ENCODE data around the gene LTA.

The LTA gene

GRCh38 chr6:31573239-31574105, 1.4 kb downstream of the LTA start:
- H3K36me3 Mint-ChIP-seq (ENCODE audit: low read depth): peaks cover 47% of the 10 kb centered on the region
- DNase-seq (no peak), ATAC-seq (no peak)
- peak overlapping the region; percentile 97 for H3K27ac Mint-ChIP-seq
- H3K4me1 Mint-ChIP-seq: peaks cover 87% of the 10 kb centered on the region
- H3K4me3 Mint-ChIP-seq: peak overlapping the region; percentile 99
- H3K27me3 Mint-ChIP-seq: no peaks in the 10 kb centered on the region
- H3K9me3 Mint-ChIP-seq: no peaks in the 10 kb centered on the region

- no peaks in the 10 kb centered on the region for H3K9me3 Mint-ChIP-seq
- peak overlapping the region; percentile 97 for H3K27ac Mint-ChIP-seq
- H3K4me3 Mint-ChIP-seq: peak overlapping the region; percentile 99
- peak; percentile 62 for DNase-seq
- H3K4me1 Mint-ChIP-seq: peaks cover 87% of the 10 kb centered on the region
- ATAC-seq: no peak
- H3K27me3 Mint-ChIP-seq: no peaks in the 10 kb centered on the region
- peaks cover 56% of the 10 kb centered on the region for H3K36me3 Mint-ChIP-seq (ENCODE audit: low read depth)
Measured at GRCh38 chr6:31574106-31575061, 2.3 kb downstream of the LTA start.

GRCh38 chr6:31575335-31575901, 3.3 kb downstream of the LTA start, which contains the start of gene TNF:
Gene TNF (plus strand): TSS chr6:31575565. CDS start chr6:31575742, 177 bp downstream.
- peak within 1 kb of the TSS; percentile 97 for H3K27ac Mint-ChIP-seq
- peak within 1 kb of the TSS; percentile 99 for H3K4me3 Mint-ChIP-seq
- H3K27me3 Mint-ChIP-seq: no peaks in the 10 kb centered on the region
- ATAC-seq (peak; percentile 13), DNase-seq (peak; percentile 84)
- H3K36me3 Mint-ChIP-seq (ENCODE audit: low read depth): peaks cover 57% of the 10 kb centered on the region
- H3K9me3 Mint-ChIP-seq: no peaks in the 10 kb centered on the region
- H3K4me1 Mint-ChIP-seq: peaks cover 87% of the 10 kb centered on the region

GRCh38 chr6:31575952-31576685, 4.0 kb downstream of the LTA start:
- H3K4me1 Mint-ChIP-seq: peaks cover 82% of the 10 kb centered on the region
- DNase-seq (no peak), ATAC-seq (no peak)
- peaks cover 61% of the 10 kb centered on the region for H3K36me3 Mint-ChIP-seq (ENCODE audit: low read depth)
- H3K4me3 Mint-ChIP-seq: peak overlapping the region; percentile 99
- H3K27ac Mint-ChIP-seq: peak overlapping the region; percentile 97
- H3K27me3 Mint-ChIP-seq: no peaks in the 10 kb centered on the region
- no peaks in the 10 kb centered on the region for H3K9me3 Mint-ChIP-seq

GRCh38 chr6:31576897-31577578, 4.9 kb downstream of the LTA start:
- DNase-seq (no peak), ATAC-seq (no peak)
- Mint-ChIP-seq H3K4me3 (peak overlapping the region; percentile 99), H3K36me3 (ENCODE audit: low read depth) (peaks cover 66% of the 10 kb centered on the region), H3K9me3 (no peaks in the 10 kb centered on the region), H3K27me3 (no peaks in the 10 kb centered on the region), H3K27ac (peak overlapping the region; percentile 97), H3K4me1 (peaks cover 78% of the 10 kb centered on the region)

- Mint-ChIP-seq H3K9me3 (no peaks in the 10 kb centered on the region), H3K36me3 (ENCODE audit: low read depth) (peaks cover 64% of the 10 kb centered on the region), H3K4me3 (peak overlapping the region; percentile 99), H3K27me3 (no peaks in the 10 kb centered on the region), H3K4me1 (peaks cover 80% of the 10 kb centered on the region), H3K27ac (peak overlapping the region; percentile 97)
- ATAC-seq (no peak), DNase-seq (no peak)
Measured at GRCh38 chr6:31577579-31577966, 5.5 kb downstream of the LTA start.

GRCh38 chr6:31578184-31579118, 6.4 kb downstream of the LTA start:
- ATAC-seq (no peak), DNase-seq (no peak)
- no peaks in the 10 kb centered on the region for H3K9me3 Mint-ChIP-seq
- no peaks in the 10 kb centered on the region for H3K27me3 Mint-ChIP-seq
- peak overlapping the region; percentile 87 for H3K27ac Mint-ChIP-seq
- peaks cover 56% of the 10 kb centered on the region for H3K36me3 Mint-ChIP-seq (ENCODE audit: low read depth)
- H3K4me3 Mint-ChIP-seq: peak overlapping the region; percentile 99
- H3K4me1 Mint-ChIP-seq: peaks cover 80% of the 10 kb centered on the region

- no peak for DNase-seq
- Mint-ChIP-seq H3K4me1 (peaks cover 77% of the 10 kb centered on the region), H3K9me3 (no peaks in the 10 kb centered on the region), H3K27ac (peak overlapping the region; percentile 87), H3K27me3 (no peaks in the 10 kb centered on the region), H3K36me3 (ENCODE audit: low read depth) (peaks cover 53% of the 10 kb centered on the region), H3K4me3 (peak overlapping the region; percentile 99)
- no peak for ATAC-seq
Measured at GRCh38 chr6:31579119-31579505, 7.0 kb downstream of the LTA start.

- peak overlapping the region; percentile 99 for H3K4me3 Mint-ChIP-seq
- H3K9me3 Mint-ChIP-seq: no peaks in the 10 kb centered on the region
- H3K27me3 Mint-ChIP-seq: no peaks in the 10 kb centered on the region
- peaks cover 75% of the 10 kb centered on the region for H3K4me1 Mint-ChIP-seq
- DNase-seq: no peak
- H3K36me3 Mint-ChIP-seq (ENCODE audit: low read depth): peaks cover 50% of the 10 kb centered on the region
- peak; percentile 17 for ATAC-seq
- H3K27ac Mint-ChIP-seq: peak overlapping the region; percentile 87
Measured at GRCh38 chr6:31579546-31580437, 7.7 kb downstream of the LTA start.

GRCh38 chr6:31580438-31580740, 8.3 kb downstream of the LTA start:
- H3K27ac Mint-ChIP-seq: peak overlapping the region; percentile 87
- H3K27me3 Mint-ChIP-seq: no peaks in the 10 kb centered on the region
- peak overlapping the region; percentile 99 for H3K4me3 Mint-ChIP-seq
- peaks cover 74% of the 10 kb centered on the region for H3K4me1 Mint-ChIP-seq
- H3K36me3 Mint-ChIP-seq (ENCODE audit: low read depth): peaks cover 48% of the 10 kb centered on the region
- DNase-seq (no peak), ATAC-seq (no peak)
- H3K9me3 Mint-ChIP-seq: no peaks in the 10 kb centered on the region

GRCh38 chr6:31580807-31581433, 8.8 kb downstream of the LTA start:
- no peaks in the 10 kb centered on the region for H3K27me3 Mint-ChIP-seq
- H3K27ac Mint-ChIP-seq: peak overlapping the region; percentile 87
- peak overlapping the region; percentile 99 for H3K4me3 Mint-ChIP-seq
- H3K9me3 Mint-ChIP-seq: no peaks in the 10 kb centered on the region
- peak; percentile 95 for DNase-seq
- peaks cover 45% of the 10 kb centered on the region for H3K36me3 Mint-ChIP-seq (ENCODE audit: low read depth)
- ATAC-seq: peak; percentile 78
- peaks cover 74% of the 10 kb centered on the region for H3K4me1 Mint-ChIP-seq

All from activated naive CD8-positive, alpha-beta T cell treated with anti-CD3 and anti-CD28 coated beads, Interleukin-2, amount 50 U/mL, for 24 hours (primary cell).